HepG2 (cell line): ENCODE data around the gene ABHD13. TPM values are rescaled to one million over a fixed set of nuclear protein-coding genes. Genes with fewer than 3 reads are reported as not detected.

Experiments used
- CBX1 ChIP-seq: IDR thresholded peaks from one replicate; pipeline ENCODE4 v1.6.1; 2016; ENCODE audit warnings: antibody characterized with exemption, low read depth
- KAT8 ChIP-seq: IDR thresholded peaks from 2 replicates; pipeline ENCODE4 v1.6.1; 2016; ENCODE audit warnings: missing genetic modification reagents, missing compliant biosample characterization
- MAF1 ChIP-seq: sonication (generic); formaldehyde crosslinking; IDR thresholded peaks from 2 replicates; pipeline ENCODE4 v1.5.0; 2020; ENCODE audit warnings: missing genetic modification reagents, borderline replicate concordance
- MIER2 ChIP-seq: IDR thresholded peaks from 2 replicates; pipeline ENCODE4 v1.6.1; 2016; ENCODE audit warnings: missing biosample characterization, missing genetic modification reagents
- NCOA1 ChIP-seq: sonication (generic); formaldehyde crosslinking; IDR thresholded peaks from 2 replicates; pipeline ENCODE4 v1.9.0; 2021; ENCODE audit warnings: missing genetic modification reagents
- NR2F6 ChIP-seq, 2 experiments: IDR thresholded peaks; 2 replicates each; pipeline ENCODE4 v1.6.1; 2016; ENCODE audit warnings: antibody characterized with exemption in 1 of 2, mild to moderate bottlenecking in 1 of 2
- PAX8 ChIP-seq: sonication (generic); formaldehyde crosslinking; IDR thresholded peaks from 2 replicates; pipeline ENCODE4 v1.8.0; 2022; ENCODE audit warnings: mild to moderate bottlenecking, missing genetic modification reagents, borderline replicate concordance
- POLR2AphosphoS2 ChIP-seq: IDR thresholded peaks from 2 replicates; pipeline ENCODE4 v1.6.1; 2011; ENCODE audit warnings: low read depth, low read length, improper control_type of control experiment
- RAD21 ChIP-seq: fragments of 450-650 bp; formaldehyde crosslinking; IDR thresholded peaks from 2 replicates; pipeline ENCODE4 v1.5.0; 2020; ENCODE audit warnings: mild to moderate bottlenecking
- RELA ChIP-seq: sonication (generic); formaldehyde crosslinking; IDR thresholded peaks from 2 replicates; pipeline ENCODE4 v1.4.0; 2020; ENCODE audit warnings: missing genetic modification reagents
- SAP130 ChIP-seq: IDR thresholded peaks from 2 replicates; pipeline ENCODE4 v1.6.1; 2016; ENCODE audit warnings: low read depth
- U2AF2 ChIP-seq: fragments of 200-400 bp; formaldehyde crosslinking; IDR thresholded peaks from 2 replicates; pipeline ENCODE4 v1.6.1; 2017; ENCODE audit warnings: low read depth, mild to moderate bottlenecking, low read length
- YEATS2 ChIP-seq: sonication (generic); formaldehyde crosslinking; IDR thresholded peaks from 2 replicates; pipeline ENCODE4 v1.4.0; 2020; ENCODE audit warnings: missing genetic modification reagents, borderline replicate concordance
- ZNF350 ChIP-seq: sonication (generic); formaldehyde crosslinking; IDR thresholded peaks from 2 replicates; pipeline ENCODE4 v1.4.0; 2020; ENCODE audit warnings: mild to moderate bottlenecking, low read depth, missing genetic modification reagents, borderline replicate concordance
- ZNF589 ChIP-seq: sonication (generic); formaldehyde crosslinking; conservative IDR thresholded peaks from 2 replicates; pipeline ENCODE4 v1.8.0; 2022; ENCODE audit warnings: mild to moderate bottlenecking, moderate library complexity, missing genetic modification reagents
- polyA plus RNA-seq, 8 experiments: library from polyadenylated mRNA; depleted of rRNA in 3 of 8; stranded (reverse) in 7 of 8; unstranded in 1 of 8; fragments of >200 nt; fragmentation: Illumina TruSeq in 4 of 8; extraction: Trizol in 4 of 8; gene quantifications; 2 replicates each; pipeline versions ENCODE4 v1.2.1 to v1.2.3, GENCODE V29; 2011 to 2016; ENCODE audit warnings: low read depth in 4 of 8, missing spikeins in 1 of 8, mixed read lengths in 1 of 8; ENCODE audit not compliant: insufficient read depth in 1 of 8
- total RNA-seq, 5 experiments: library from RNA; depleted of rRNA; stranded (reverse); fragments of >200 nt; fragmentation: Illumina TruSeq; extraction: Trizol; gene quantifications; 2 replicates each; pipeline ENCODE4 v1.2.3, GENCODE V29; 2016; ENCODE audit warnings: low read depth in 1 of 5
- TF ChIP-seq, protein P1 (sequence below): sonication (generic); formaldehyde crosslinking; IDR thresholded peaks from 2 replicates; pipeline ENCODE4 v1.8.0; 2022; ENCODE audit warnings: mild to moderate bottlenecking, missing genetic modification reagents, moderate library complexity
- TF ChIP-seq, protein P2 (sequence below): sonication (generic); formaldehyde crosslinking; IDR thresholded peaks from 2 replicates; pipeline ENCODE4 v1.5.0; 2020; ENCODE audit warnings: mild to moderate bottlenecking, missing genetic modification reagents
- TF ChIP-seq, protein P3 (sequence below): sonication (generic); formaldehyde crosslinking; IDR thresholded peaks from 2 replicates; pipeline ENCODE4 v1.5.0; 2020; ENCODE audit warnings: mild to moderate bottlenecking, missing genetic modification reagents, borderline replicate concordance
- TF ChIP-seq, protein P4 (sequence below): IDR thresholded peaks from 2 replicates; pipeline ENCODE4 v1.6.1; 2016; ENCODE audit warnings: low read depth

ABHD13 gene
- total and polyA plus RNA-seq, 2 of the 13 experiments (the other 11 are each of a cell fraction or from before 2014, with no cell fraction given), result 4.3 to 6.2 TPM

DNA sequence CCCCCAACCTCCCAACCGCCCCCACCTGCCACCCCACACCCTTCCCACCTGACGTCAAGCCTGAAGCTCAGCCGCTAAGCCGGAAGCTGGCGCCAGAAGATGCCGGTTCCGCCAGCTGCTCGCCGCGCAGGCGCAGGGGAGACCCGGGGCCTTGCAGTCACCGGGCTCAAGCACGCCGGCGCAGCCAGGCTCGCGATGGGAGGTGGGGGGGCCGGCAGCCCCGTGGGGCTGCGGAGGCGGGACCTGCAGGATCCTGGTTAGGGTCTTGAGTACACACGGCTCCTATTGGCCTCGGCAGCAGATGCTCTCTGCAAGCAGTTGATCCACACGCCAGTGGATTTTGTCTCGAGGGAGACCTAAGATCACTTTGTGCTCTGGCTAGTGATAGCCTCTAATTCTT, 2.8 kb upstream of the ABHD13 start, which contains the start of gene LIG4 (continued):
- TF ChIP-seq, protein P1, sequence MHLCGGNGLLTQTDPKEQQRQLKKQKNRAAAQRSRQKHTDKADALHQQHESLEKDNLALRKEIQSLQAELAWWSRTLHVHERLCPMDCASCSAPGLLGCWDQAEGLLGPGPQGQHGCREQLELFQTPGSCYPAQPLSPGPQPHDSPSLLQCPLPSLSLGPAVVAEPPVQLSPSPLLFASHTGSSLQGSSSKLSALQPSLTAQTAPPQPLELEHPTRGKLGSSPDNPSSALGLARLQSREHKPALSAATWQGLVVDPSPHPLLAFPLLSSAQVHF (CRISPR knock-in tag), result no peak
- TF ChIP-seq RAD21, result peak; percentile 17; the same call in 1 of the 2 replicates
- TF ChIP-seq NCOA1 (CRISPR knock-in tag), result no peak
- no peak for TF ChIP-seq MAF1 (CRISPR knock-in tag)
- TF ChIP-seq CBX1, result no peak
- no peak for TF ChIP-seq ZNF350 (CRISPR knock-in tag)
- TF ChIP-seq, protein P2, sequence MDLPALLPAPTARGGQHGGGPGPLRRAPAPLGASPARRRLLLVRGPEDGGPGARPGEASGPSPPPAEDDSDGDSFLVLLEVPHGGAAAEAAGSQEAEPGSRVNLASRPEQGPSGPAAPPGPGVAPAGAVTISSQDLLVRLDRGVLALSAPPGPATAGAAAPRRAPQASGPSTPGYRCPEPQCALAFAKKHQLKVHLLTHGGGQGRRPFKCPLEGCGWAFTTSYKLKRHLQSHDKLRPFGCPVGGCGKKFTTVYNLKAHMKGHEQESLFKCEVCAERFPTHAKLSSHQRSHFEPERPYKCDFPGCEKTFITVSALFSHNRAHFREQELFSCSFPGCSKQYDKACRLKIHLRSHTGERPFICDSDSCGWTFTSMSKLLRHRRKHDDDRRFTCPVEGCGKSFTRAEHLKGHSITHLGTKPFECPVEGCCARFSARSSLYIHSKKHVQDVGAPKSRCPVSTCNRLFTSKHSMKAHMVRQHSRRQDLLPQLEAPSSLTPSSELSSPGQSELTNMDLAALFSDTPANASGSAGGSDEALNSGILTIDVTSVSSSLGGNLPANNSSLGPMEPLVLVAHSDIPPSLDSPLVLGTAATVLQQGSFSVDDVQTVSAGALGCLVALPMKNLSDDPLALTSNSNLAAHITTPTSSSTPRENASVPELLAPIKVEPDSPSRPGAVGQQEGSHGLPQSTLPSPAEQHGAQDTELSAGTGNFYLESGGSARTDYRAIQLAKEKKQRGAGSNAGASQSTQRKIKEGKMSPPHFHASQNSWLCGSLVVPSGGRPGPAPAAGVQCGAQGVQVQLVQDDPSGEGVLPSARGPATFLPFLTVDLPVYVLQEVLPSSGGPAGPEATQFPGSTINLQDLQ (CRISPR knock-in tag), result no peak
- TF ChIP-seq SAP130 (CRISPR knock-in tag), result peak; percentile 91
- TF ChIP-seq RELA (CRISPR knock-in tag), result no peak
- peak; percentile 76; the same call in 1 of the 2 replicates for TF ChIP-seq YEATS2
- no peak for TF ChIP-seq MIER2 (CRISPR knock-in tag)
- TF ChIP-seq, protein P3, sequence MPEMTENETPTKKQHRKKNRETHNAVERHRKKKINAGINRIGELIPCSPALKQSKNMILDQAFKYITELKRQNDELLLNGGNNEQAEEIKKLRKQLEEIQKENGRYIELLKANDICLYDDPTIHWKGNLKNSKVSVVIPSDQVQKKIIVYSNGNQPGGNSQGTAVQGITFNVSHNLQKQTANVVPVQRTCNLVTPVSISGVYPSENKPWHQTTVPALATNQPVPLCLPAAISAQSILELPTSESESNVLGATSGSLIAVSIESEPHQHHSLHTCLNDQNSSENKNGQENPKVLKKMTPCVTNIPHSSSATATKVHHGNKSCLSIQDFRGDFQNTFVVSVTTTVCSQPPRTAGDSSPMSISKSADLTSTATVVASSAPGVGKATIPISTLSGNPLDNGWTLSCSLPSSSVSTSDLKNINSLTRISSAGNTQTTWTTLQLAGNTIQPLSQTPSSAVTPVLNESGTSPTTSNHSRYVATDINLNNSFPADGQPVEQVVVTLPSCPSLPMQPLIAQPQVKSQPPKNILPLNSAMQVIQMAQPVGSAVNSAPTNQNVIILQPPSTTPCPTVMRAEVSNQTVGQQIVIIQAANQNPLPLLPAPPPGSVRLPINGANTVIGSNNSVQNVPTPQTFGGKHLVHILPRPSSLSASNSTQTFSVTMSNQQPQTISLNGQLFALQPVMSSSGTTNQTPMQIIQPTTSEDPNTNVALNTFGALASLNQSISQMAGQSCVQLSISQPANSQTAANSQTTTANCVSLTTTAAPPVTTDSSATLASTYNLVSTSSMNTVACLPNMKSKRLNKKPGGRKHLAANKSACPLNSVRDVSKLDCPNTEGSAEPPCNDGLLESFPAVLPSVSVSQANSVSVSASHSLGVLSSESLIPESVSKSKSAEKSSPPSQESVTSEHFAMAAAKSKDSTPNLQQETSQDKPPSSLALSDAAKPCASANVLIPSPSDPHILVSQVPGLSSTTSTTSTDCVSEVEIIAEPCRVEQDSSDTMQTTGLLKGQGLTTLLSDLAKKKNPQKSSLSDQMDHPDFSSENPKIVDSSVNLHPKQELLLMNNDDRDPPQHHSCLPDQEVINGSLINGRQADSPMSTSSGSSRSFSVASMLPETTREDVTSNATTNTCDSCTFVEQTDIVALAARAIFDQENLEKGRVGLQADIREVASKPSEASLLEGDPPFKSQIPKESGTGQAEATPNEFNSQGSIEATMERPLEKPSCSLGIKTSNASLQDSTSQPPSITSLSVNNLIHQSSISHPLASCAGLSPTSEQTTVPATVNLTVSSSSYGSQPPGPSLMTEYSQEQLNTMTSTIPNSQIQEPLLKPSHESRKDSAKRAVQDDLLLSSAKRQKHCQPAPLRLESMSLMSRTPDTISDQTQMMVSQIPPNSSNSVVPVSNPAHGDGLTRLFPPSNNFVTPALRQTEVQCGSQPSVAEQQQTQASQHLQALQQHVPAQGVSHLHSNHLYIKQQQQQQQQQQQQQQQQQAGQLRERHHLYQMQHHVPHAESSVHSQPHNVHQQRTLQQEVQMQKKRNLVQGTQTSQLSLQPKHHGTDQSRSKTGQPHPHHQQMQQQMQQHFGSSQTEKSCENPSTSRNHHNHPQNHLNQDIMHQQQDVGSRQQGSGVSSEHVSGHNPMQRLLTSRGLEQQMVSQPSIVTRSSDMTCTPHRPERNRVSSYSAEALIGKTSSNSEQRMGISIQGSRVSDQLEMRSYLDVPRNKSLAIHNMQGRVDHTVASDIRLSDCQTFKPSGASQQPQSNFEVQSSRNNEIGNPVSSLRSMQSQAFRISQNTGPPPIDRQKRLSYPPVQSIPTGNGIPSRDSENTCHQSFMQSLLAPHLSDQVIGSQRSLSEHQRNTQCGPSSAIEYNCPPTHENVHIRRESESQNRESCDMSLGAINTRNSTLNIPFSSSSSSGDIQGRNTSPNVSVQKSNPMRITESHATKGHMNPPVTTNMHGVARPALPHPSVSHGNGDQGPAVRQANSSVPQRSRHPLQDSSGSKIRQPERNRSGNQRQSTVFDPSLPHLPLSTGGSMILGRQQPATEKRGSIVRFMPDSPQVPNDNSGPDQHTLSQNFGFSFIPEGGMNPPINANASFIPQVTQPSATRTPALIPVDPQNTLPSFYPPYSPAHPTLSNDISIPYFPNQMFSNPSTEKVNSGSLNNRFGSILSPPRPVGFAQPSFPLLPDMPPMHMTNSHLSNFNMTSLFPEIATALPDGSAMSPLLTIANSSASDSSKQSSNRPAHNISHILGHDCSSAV (CRISPR knock-in tag), result no peak
- peak; percentile 59 for TF ChIP-seq KAT8
- no peak for TF ChIP-seq U2AF2
- TF ChIP-seq, protein P4, sequence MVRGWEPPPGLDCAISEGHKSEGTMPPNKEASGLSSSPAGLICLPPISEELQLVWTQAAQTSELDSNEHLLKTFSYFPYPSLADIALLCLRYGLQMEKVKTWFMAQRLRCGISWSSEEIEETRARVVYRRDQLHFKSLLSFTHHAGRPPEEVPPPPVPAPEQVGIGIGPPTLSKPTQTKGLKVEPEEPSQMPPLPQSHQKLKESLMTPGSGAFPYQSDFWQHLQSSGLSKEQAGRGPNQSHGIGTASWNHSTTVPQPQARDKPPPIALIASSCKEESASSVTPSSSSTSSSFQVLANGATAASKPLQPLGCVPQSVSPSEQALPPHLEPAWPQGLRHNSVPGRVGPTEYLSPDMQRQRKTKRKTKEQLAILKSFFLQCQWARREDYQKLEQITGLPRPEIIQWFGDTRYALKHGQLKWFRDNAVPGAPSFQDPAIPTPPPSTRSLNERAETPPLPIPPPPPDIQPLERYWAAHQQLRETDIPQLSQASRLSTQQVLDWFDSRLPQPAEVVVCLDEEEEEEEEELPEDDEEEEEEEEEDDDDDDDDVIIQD (CRISPR knock-in tag), result no peak
- no peak for TF ChIP-seq POLR2AphosphoS2
- no peak for TF ChIP-seq ZNF589 (CRISPR knock-in tag)
- TF ChIP-seq NR2F6 (IDR thresholded peaks at IDR 0.05), result no peak
- peak; percentile 15; the same call in 1 of the 2 replicates for TF ChIP-seq NR2F6 (CRISPR knock-in tag; IDR thresholded peaks at IDR 0.05)
- no peak for TF ChIP-seq PAX8 (CRISPR knock-in tag)
